K562 (cell line): ENCODE results near the gene GFOD1. TPM values are rescaled to one million over a fixed set of nuclear protein-coding genes. Genes with fewer than 3 reads are reported as not detected.

Experiments
- CREM ChIP-seq: IDR thresholded peaks from 2 replicates; pipeline ENCODE4 v1.6.1; 2014; ENCODE audit warnings: antibody characterized with exemption, low read depth
- GTF2F1 ChIP-seq: IDR thresholded peaks from 2 replicates; pipeline ENCODE4 v1.6.1; 2011; ENCODE audit warnings: low read depth, low read length, improper control_type of control experiment
- HDAC2 ChIP-seq: fragments of 450-650 bp; IDR thresholded peaks from 2 replicates; pipeline ENCODE4 v1.6.1; 2016; ENCODE audit warnings: mild to moderate bottlenecking
- JUND ChIP-seq, 2 experiments: IDR thresholded peaks; 2 replicates in 1 of 2; 3 replicates in 1 of 2; pipeline ENCODE4 v1.6.1; 2011; ENCODE audit warnings: borderline replicate concordance in 2 of 2, low read depth in 2 of 2, low read length in 2 of 2, improper control_type of control experiment in 1 of 2, missing biosample characterization in 1 of 2, missing genetic modification characterization in 1 of 2, missing genetic modification reagents in 1 of 2
- LCOR ChIP-seq: sonication (generic); formaldehyde crosslinking; IDR thresholded peaks from 2 replicates; pipeline ENCODE4 v1.8.0; 2022; ENCODE audit warnings: mild to moderate bottlenecking, missing genetic modification reagents
- NCOR1 ChIP-seq: fragments of 450-650 bp; IDR thresholded peaks from 2 replicates; pipeline ENCODE4 v1.6.1; 2016; ENCODE audit warnings: mild to moderate bottlenecking, moderate library complexity
- TEAD4 ChIP-seq, 2 experiments: sonication (generic) in 1 of 2; formaldehyde crosslinking in 1 of 2; IDR thresholded peaks; 2 replicates each; pipeline versions ENCODE4 v1.6.1 to v1.8.0; 2012 to 2022; ENCODE audit warnings: borderline replicate concordance in 1 of 2, inconsistent platforms in 1 of 2, low read length in 1 of 2, mild to moderate bottlenecking in 1 of 2, missing genetic modification reagents in 1 of 2
- TFAP4 ChIP-seq: sonication (generic); formaldehyde crosslinking; IDR thresholded peaks from 2 replicates; pipeline ENCODE4 v1.8.0; 2022; ENCODE audit warnings: missing genetic modification reagents, mild to moderate bottlenecking, moderate library complexity, borderline replicate concordance
- ZNF766 ChIP-seq: fragments of 200-800 bp; sonication (Bioruptor generic); conservative IDR thresholded peaks from 2 replicates; pipeline ENCODE4 v1.6.1; 2016; ENCODE audit warnings: missing genetic modification characterization, missing compliant biosample characterization
- polyA plus RNA-seq, 8 experiments: library from polyadenylated mRNA; depleted of rRNA in 4 of 8; stranded (reverse) in 5 of 8; unstranded in 3 of 8; fragments of >200 nt; fragmentation: Nextera tagmentation in 2 of 8; fragmentation: Illumina TruSeq in 1 of 8; extraction: Ambion mirVana in 2 of 8; extraction: Trizol in 1 of 8; gene quantifications; 2 replicates each; pipeline versions ENCODE4 v1.2.1 to v1.2.3, GENCODE V29; 2011 to 2014; ENCODE audit warnings: inconsistent platforms in 1 of 8, missing spikeins in 1 of 8
- total RNA-seq, 7 experiments: library from RNA; depleted of rRNA in 6 of 7; stranded (reverse); fragments of >200 nt in 6 of 7; fragmentation: Illumina TruSeq in 2 of 7; extraction: Trizol in 2 of 7; gene quantifications; 2 replicates each; pipeline versions ENCODE4 v1.2.1 to v1.2.3, GENCODE V29; 2011 to 2021; ENCODE audit warnings: low replicate concordance in 1 of 7
- TF ChIP-seq, protein P1 (sequence below): fragments of 450-650 bp; IDR thresholded peaks from 2 replicates; pipeline ENCODE4 v1.6.1; 2016; ENCODE audit warnings: mild to moderate bottlenecking, moderate library complexity
- TF ChIP-seq, protein P2 (sequence below): fragments of 250-450 bp; sonication (Bioruptor Pico); IDR thresholded peaks from 2 replicates; pipeline ENCODE4 v1.4.0; 2020; ENCODE audit warnings: mild to moderate bottlenecking

The GFOD1 gene
- total and polyA plus RNA-seq, 9 of the 15 experiments (the other 6 are each of a cell fraction or from before 2014, with no cell fraction given) = 3.8 to 12.0 (median 8.2) TPM

- TF ChIP-seq, protein P1, sequence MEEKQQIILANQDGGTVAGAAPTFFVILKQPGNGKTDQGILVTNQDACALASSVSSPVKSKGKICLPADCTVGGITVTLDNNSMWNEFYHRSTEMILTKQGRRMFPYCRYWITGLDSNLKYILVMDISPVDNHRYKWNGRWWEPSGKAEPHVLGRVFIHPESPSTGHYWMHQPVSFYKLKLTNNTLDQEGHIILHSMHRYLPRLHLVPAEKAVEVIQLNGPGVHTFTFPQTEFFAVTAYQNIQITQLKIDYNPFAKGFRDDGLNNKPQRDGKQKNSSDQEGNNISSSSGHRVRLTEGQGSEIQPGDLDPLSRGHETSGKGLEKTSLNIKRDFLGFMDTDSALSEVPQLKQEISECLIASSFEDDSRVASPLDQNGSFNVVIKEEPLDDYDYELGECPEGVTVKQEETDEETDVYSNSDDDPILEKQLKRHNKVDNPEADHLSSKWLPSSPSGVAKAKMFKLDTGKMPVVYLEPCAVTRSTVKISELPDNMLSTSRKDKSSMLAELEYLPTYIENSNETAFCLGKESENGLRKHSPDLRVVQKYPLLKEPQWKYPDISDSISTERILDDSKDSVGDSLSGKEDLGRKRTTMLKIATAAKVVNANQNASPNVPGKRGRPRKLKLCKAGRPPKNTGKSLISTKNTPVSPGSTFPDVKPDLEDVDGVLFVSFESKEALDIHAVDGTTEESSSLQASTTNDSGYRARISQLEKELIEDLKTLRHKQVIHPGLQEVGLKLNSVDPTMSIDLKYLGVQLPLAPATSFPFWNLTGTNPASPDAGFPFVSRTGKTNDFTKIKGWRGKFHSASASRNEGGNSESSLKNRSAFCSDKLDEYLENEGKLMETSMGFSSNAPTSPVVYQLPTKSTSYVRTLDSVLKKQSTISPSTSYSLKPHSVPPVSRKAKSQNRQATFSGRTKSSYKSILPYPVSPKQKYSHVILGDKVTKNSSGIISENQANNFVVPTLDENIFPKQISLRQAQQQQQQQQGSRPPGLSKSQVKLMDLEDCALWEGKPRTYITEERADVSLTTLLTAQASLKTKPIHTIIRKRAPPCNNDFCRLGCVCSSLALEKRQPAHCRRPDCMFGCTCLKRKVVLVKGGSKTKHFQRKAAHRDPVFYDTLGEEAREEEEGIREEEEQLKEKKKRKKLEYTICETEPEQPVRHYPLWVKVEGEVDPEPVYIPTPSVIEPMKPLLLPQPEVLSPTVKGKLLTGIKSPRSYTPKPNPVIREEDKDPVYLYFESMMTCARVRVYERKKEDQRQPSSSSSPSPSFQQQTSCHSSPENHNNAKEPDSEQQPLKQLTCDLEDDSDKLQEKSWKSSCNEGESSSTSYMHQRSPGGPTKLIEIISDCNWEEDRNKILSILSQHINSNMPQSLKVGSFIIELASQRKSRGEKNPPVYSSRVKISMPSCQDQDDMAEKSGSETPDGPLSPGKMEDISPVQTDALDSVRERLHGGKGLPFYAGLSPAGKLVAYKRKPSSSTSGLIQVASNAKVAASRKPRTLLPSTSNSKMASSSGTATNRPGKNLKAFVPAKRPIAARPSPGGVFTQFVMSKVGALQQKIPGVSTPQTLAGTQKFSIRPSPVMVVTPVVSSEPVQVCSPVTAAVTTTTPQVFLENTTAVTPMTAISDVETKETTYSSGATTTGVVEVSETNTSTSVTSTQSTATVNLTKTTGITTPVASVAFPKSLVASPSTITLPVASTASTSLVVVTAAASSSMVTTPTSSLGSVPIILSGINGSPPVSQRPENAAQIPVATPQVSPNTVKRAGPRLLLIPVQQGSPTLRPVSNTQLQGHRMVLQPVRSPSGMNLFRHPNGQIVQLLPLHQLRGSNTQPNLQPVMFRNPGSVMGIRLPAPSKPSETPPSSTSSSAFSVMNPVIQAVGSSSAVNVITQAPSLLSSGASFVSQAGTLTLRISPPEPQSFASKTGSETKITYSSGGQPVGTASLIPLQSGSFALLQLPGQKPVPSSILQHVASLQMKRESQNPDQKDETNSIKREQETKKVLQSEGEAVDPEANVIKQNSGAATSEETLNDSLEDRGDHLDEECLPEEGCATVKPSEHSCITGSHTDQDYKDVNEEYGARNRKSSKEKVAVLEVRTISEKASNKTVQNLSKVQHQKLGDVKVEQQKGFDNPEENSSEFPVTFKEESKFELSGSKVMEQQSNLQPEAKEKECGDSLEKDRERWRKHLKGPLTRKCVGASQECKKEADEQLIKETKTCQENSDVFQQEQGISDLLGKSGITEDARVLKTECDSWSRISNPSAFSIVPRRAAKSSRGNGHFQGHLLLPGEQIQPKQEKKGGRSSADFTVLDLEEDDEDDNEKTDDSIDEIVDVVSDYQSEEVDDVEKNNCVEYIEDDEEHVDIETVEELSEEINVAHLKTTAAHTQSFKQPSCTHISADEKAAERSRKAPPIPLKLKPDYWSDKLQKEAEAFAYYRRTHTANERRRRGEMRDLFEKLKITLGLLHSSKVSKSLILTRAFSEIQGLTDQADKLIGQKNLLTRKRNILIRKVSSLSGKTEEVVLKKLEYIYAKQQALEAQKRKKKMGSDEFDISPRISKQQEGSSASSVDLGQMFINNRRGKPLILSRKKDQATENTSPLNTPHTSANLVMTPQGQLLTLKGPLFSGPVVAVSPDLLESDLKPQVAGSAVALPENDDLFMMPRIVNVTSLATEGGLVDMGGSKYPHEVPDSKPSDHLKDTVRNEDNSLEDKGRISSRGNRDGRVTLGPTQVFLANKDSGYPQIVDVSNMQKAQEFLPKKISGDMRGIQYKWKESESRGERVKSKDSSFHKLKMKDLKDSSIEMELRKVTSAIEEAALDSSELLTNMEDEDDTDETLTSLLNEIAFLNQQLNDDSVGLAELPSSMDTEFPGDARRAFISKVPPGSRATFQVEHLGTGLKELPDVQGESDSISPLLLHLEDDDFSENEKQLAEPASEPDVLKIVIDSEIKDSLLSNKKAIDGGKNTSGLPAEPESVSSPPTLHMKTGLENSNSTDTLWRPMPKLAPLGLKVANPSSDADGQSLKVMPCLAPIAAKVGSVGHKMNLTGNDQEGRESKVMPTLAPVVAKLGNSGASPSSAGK = peak; percentile 93
- TF ChIP-seq HDAC2 (peak; percentile 32), ZNF766 (peak; percentile 41; the same call in 1 of the 2 replicates), TFAP4 (CRISPR knock-in tag) (peak; percentile 72; the same call in 1 of the 2 replicates), CREM (peak; percentile 95), TEAD4 (IDR thresholded peaks at IDR 0.05; ENCODE audit: low read length) (no peak; the same call in none of the 2 replicates), TEAD4 (CRISPR knock-in tag; IDR thresholded peaks at IDR 0.05; ENCODE audit: borderline replicate concordance) (no peak), JUND (IDR thresholded peaks at IDR 0.05; ENCODE audit: borderline replicate concordance, low read depth, low read length) (no peak), JUND (tag; IDR thresholded peaks at IDR 0.05; ENCODE audit: borderline replicate concordance, low read depth, low read length) (peak; percentile 34; the same call in 1 of the 3 replicates), NCOR1 (peak; percentile 27; the same call in 1 of the 2 replicates), LCOR (CRISPR knock-in tag) (0 out of 2 replicates have a peak, but pooled peaks have one; percentile 45), GTF2F1 (peak; percentile 24; the same call in 1 of the 2 replicates)
- TF ChIP-seq, protein P2, sequence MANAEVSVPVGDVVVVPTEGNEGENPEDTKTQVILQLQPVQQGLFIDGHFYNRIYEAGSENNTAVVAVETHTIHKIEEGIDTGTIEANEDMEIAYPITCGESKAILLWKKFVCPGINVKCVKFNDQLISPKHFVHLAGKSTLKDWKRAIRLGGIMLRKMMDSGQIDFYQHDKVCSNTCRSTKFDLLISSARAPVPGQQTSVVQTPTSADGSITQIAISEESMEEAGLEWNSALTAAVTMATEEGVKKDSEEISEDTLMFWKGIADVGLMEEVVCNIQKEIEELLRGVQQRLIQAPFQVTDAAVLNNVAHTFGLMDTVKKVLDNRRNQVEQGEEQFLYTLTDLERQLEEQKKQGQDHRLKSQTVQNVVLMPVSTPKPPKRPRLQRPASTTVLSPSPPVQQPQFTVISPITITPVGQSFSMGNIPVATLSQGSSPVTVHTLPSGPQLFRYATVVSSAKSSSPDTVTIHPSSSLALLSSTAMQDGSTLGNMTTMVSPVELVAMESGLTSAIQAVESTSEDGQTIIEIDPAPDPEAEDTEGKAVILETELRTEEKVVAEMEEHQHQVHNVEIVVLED = peak; percentile 55; the same call in 1 of the 2 replicates
Observed at GRCh38 chr6:13328076-13328874, 159.1 kb downstream of the GFOD1 start, which contains the start of gene TBC1D7 (continued).
